Esophagus squamous epithelium (tissue), 5 donors: ENCODE measurements around the gene HBS1L. TPM values are rescaled to one million over a fixed set of nuclear protein-coding genes. Genes with fewer than 3 reads are reported as not detected.

Experiments used
- DNase-seq: peaks from one replicate; lab custom pipeline; 2025; lab: John Stamatoyannopoulos, UW
- H3K27ac ChIP-seq, 4 donors: fragments of 200-600 bp; sonication (generic); one replicate each; pipeline ENCODE4 v1.5.1; 2016 to 2019; ENCODE audit warnings: mild to moderate bottlenecking in 1 of 4
- H3K27me3 ChIP-seq, 4 donors: fragments of 200-600 bp; sonication (generic); 1 replicate in 3 of 4; 2 replicates in 1 of 4; pipeline versions ENCODE4 v1.5.1 to v1.6.0; 2017 to 2021; ENCODE audit warnings: antibody characterized with exemption in 1 of 4
- H3K36me3 ChIP-seq, 3 donors: fragments of 200-600 bp; sonication (generic); one replicate each; pipeline ENCODE4 v1.5.1; 2016 to 2019
- H3K4me1 ChIP-seq, 3 donors: fragments of 200-600 bp; sonication (generic); one replicate each; pipeline ENCODE4 v1.5.1; 2017 to 2019
- H3K4me3 ChIP-seq, 4 donors: fragments of 200-600 bp; sonication (generic); 1 replicate in 3 of 4; 2 replicates in 1 of 4; pipeline ENCODE4 v1.5.1; 2016 to 2019; ENCODE audit warnings: mild to moderate bottlenecking in 2 of 4, moderate library complexity in 1 of 4
- H3K9me3 ChIP-seq, 3 donors: fragments of 200-600 bp; sonication (generic); one replicate each; pipeline ENCODE4 v1.5.1; 2016 to 2019
- CTCF ChIP-seq, 6 experiments: fragments of 450-650 bp in 4 of 6; fragments of 200-600 bp in 2 of 6; sonication (generic) in 2 of 6; IDR thresholded peaks; one replicate each; pipeline ENCODE4 v1.5.1; 2016 to 2019; ENCODE audit warnings: antibody characterized with exemption in 6 of 6, mild to moderate bottlenecking in 4 of 6, moderate library complexity in 4 of 6
- POLR2A ChIP-seq, 4 donors: fragments of 450-650 bp; IDR thresholded peaks; one replicate each; pipeline ENCODE4 v1.6.1; 2017; ENCODE audit warnings: antibody characterized with exemption in 4 of 4, mild to moderate bottlenecking in 4 of 4, moderate library complexity in 3 of 4
- WGBS, 2 donors: methylation state at CpG; one replicate each; pipeline ENCODE4 v1.1.5; 2018; 5-methylcytosine and 5-hydroxymethylcytosine counted together
- intact Hi-C: fragments of 100-400 bp; cut with DNase I; formaldehyde crosslinking; loops from one replicate; pipeline ENCODE4 v1.15.0; 2022
- total RNA-seq, 4 donors: library from RNA; depleted of rRNA; stranded (reverse); fragments of >200 nt; gene quantifications; one replicate each; pipeline ENCODE4 v1.1.0, GENCODE V29; 2016
- donor health status: DM: yes; HTN: yes; CAD: no.

HBS1L gene
- total RNA-seq, 4 donors from 2014 or later = 41.6 to 65.3 (median 45.8) TPM

- Histone ChIP-seq H3K4me3 (no peak overlapping the region), H3K27ac (no peak overlapping the region), H3K4me1 (no peaks in the 10 kb centered on the region), H3K9me3 (no peaks in the 10 kb centered on the region), H3K36me3 (peaks cover 0 to 11% (median 0%) of the 10 kb centered on the region in 3 donors), H3K27me3 (no peaks in the 10 kb centered on the region)
- TF ChIP-seq CTCF (IDR thresholded peaks at IDR 0.05) (no peak), POLR2A (IDR thresholded peaks at IDR 0.05) (no peak)
- no peak for DNase-seq
- WGBS, 2 donors = 72 to 79% methylated on average over 2 of the region's 2 CpGs
- intact Hi-C loops = no loop called here
These were observed 29.4 kb downstream of the HBS1L start for GRCh38 chr6:135025175-135025574.

GRCh38 chr6:135022050-135022697 lies 32.4 kb downstream of the HBS1L start:
- Histone ChIP-seq H3K9me3 (no peaks in the 10 kb centered on the region), H3K4me3 (no peak overlapping the region), H3K4me1 (no peaks in the 10 kb centered on the region), H3K27ac (no peak overlapping the region), H3K36me3 (peaks cover 0 to 6% (median 0%) of the 10 kb centered on the region in 3 donors), H3K27me3 (no peaks in the 10 kb centered on the region)
- TF ChIP-seq CTCF (IDR thresholded peaks at IDR 0.05) (no peak), POLR2A (IDR thresholded peaks at IDR 0.05) (no peak)
- DNase-seq = no peak
- intact Hi-C loops = no loop called here
- WGBS, 2 donors = 71 to 73% methylated on average over 2 of the region's 2 CpGs

- Histone ChIP-seq H3K9me3 (no peaks in the 10 kb centered on the region), H3K4me3 (no peak overlapping the region), H3K27me3 (no peaks in the 10 kb centered on the region), H3K4me1 (no peaks in the 10 kb centered on the region), H3K36me3 (peaks cover 0 to 6% (median 0%) of the 10 kb centered on the region in 3 donors), H3K27ac (no peak overlapping the region)
- DNase-seq = no peak
- 60 to 79% methylated on average over 4 of the region's 4 CpGs for WGBS, 2 donors
- no peak for TF ChIP-seq CTCF (IDR thresholded peaks at IDR 0.05)
- TF ChIP-seq POLR2A (IDR thresholded peaks at IDR 0.05) = no peak
- intact Hi-C loops = no loop called here
These were observed 33.1 kb downstream of the HBS1L start for GRCh38 chr6:135021310-135022049.

- DNase-seq = no peak
- no peaks in the 10 kb centered on the region for H3K4me1 ChIP-seq
- 75 to 88% methylated on average over 1 of the region's 1 CpG for WGBS, 2 donors
- no peaks in the 10 kb centered on the region for H3K9me3 ChIP-seq
- no peaks in the 10 kb centered on the region for H3K27me3 ChIP-seq
- TF ChIP-seq POLR2A (IDR thresholded peaks at IDR 0.05) = no peak
- TF ChIP-seq CTCF (IDR thresholded peaks at IDR 0.05) = no peak
- no peak overlapping the region for H3K27ac ChIP-seq
- H3K36me3 ChIP-seq = no peaks in the 10 kb centered on the region
- intact Hi-C loops = no loop called here
- no peak overlapping the region for H3K4me3 ChIP-seq
These were observed 35.7 kb downstream of the HBS1L start for GRCh38 chr6:135018941-135019340.

- no peak for DNase-seq
- H3K27me3 ChIP-seq = no peaks in the 10 kb centered on the region
- H3K4me3 ChIP-seq = no peak overlapping the region
- no peak overlapping the region for H3K27ac ChIP-seq
- TF ChIP-seq CTCF (IDR thresholded peaks at IDR 0.05) (no peak), POLR2A (IDR thresholded peaks at IDR 0.05) (no peak)
- intact Hi-C loops = no loop called here
- no peaks in the 10 kb centered on the region for H3K36me3 ChIP-seq
- H3K4me1 ChIP-seq = no peaks in the 10 kb centered on the region
- H3K9me3 ChIP-seq = no peaks in the 10 kb centered on the region
- 82 to 88% methylated on average over 2 of the region's 2 CpGs for WGBS, 2 donors
These were observed 36.6 kb downstream of the HBS1L start for GRCh38 chr6:135018052-135018451.
